Lower lobe of right lung (tissue), 2 donors: Measurements from ENCODE around the gene DAP3. TPM values are rescaled to one million over a fixed set of nuclear protein-coding genes. Genes with fewer than 3 reads are reported as not detected.

Experiments
- ATAC-seq, 2 donors: fragments of 200-7000 bp; cut with Tn5 transposase; one replicate each; pipeline ENCODE4 v1.9.1; 2020 to 2022; ENCODE audit warnings: mild to moderate bottlenecking in 2 of 2, moderate library complexity in 2 of 2
- DNase-seq: peaks from one replicate; pipeline ENCODE4 v3.0.0-alpha.2; 2020
- H3K27ac ChIP-seq: fragments of 200-600 bp; one replicate; pipeline ENCODE4 v1.8.0; 2022
- H3K27me3 ChIP-seq: fragments of 200-600 bp; one replicate; pipeline ENCODE4 v1.8.0; 2022; ENCODE audit warnings: low read depth
- H3K36me3 ChIP-seq: fragments of 200-600 bp; one replicate; pipeline ENCODE4 v1.8.0; 2022; ENCODE audit warnings: mild to moderate bottlenecking
- H3K4me1 ChIP-seq: fragments of 200-600 bp; one replicate; pipeline ENCODE4 v1.8.0; 2022
- H3K4me3 ChIP-seq: fragments of 200-600 bp; one replicate; pipeline ENCODE4 v1.8.0; 2022; ENCODE audit warnings: mild to moderate bottlenecking
- H3K9me3 ChIP-seq: fragments of 200-600 bp; one replicate; pipeline ENCODE4 v1.8.0; 2022
- CTCF ChIP-seq: fragments of 200-600 bp; IDR thresholded peaks from one replicate; pipeline ENCODE4 v1.8.0; 2022; ENCODE audit warnings: antibody characterized with exemption, mild to moderate bottlenecking
- intact Hi-C: fragments of 100-400 bp; cut with DNase I; formaldehyde crosslinking; loops from one replicate; pipeline ENCODE4 v1.11.0; 2022
- total RNA-seq: library from RNA; stranded (reverse); fragmentation: NEBNext Ultra II Directional; extraction: Animal tissue kit (Norgen Biotek cat#: 25700); gene quantifications from one replicate; pipeline ENCODE4 v1.2.1, GENCODE V29; 2021
- donor health status: DM: no; HTN: yes; CAD: no; lungs with severe emphysema.

The DAP3 gene
- total RNA-seq, 1 donor from 2014 or later = 77.7 TPM

GRCh38 chr1:155773221-155773620 is 84.3 kb downstream of the DAP3 start:
- TF ChIP-seq CTCF = no peak
- Histone ChIP-seq H3K27ac (no peak overlapping the region), H3K36me3 (peaks cover 99% of the 10 kb centered on the region), H3K9me3 (no peaks in the 10 kb centered on the region), H3K4me3 (no peak overlapping the region), H3K27me3 (no peaks in the 10 kb centered on the region), H3K4me1 (no peaks in the 10 kb centered on the region)
- no peak for DNase-seq
- peak; percentile 21 to 84 for ATAC-seq
- intact Hi-C loops = no loop called here

GRCh38 chr1:155776414-155776813 is 87.5 kb downstream of the DAP3 start:
- TF ChIP-seq CTCF = no peak
- no peak overlapping the region for H3K4me3 ChIP-seq
- DNase-seq (no peak), ATAC-seq (no peak)
- peaks cover 95% of the 10 kb centered on the region for H3K36me3 ChIP-seq
- H3K4me1 ChIP-seq = no peaks in the 10 kb centered on the region
- intact Hi-C loops = no loop called here
- no peaks in the 10 kb centered on the region for H3K27me3 ChIP-seq
- H3K27ac ChIP-seq = no peak overlapping the region
- H3K9me3 ChIP-seq = no peaks in the 10 kb centered on the region

- Histone ChIP-seq H3K36me3 (peaks cover 94% of the 10 kb centered on the region), H3K4me1 (no peaks in the 10 kb centered on the region), H3K27me3 (no peaks in the 10 kb centered on the region), H3K27ac (no peak overlapping the region), H3K9me3 (no peaks in the 10 kb centered on the region), H3K4me3 (no peak overlapping the region)
- no peak for TF ChIP-seq CTCF
- DNase-seq (no peak), ATAC-seq (no peak)
- intact Hi-C loops = no loop called here
Observed at GRCh38 chr1:155777582-155777981, 88.7 kb downstream of the DAP3 start.

Other genes with a start within 250 kb of the DAP3 start
- gene ASH1L, start 126.3 kb upstream of the DAP3 start, total RNA-seq = 59.8 TPM
- gene MSTO1, start 78.9 kb upstream of the DAP3 start, total RNA-seq = 31.1 TPM
- 55.3 TPM for gene YY1AP1, start 317 bp upstream of the DAP3 start, total RNA-seq
- gene GON4L, start 168.1 kb downstream of the DAP3 start, total RNA-seq = 46.9 TPM
- 9.6 TPM for gene SYT11, start 170.5 kb downstream of the DAP3 start, total RNA-seq
- gene RIT1, start 222.3 kb downstream of the DAP3 start, total RNA-seq = 56.4 TPM
- 42.8 TPM for gene KHDC4, start 245.3 kb downstream of the DAP3 start, total RNA-seq